Left kidney (tissue), 2 donors: ENCODE results near the gene FANCL. TPM values are rescaled to one million over a fixed set of nuclear protein-coding genes. Genes with fewer than 3 reads are reported as not detected.
"Not testable (repeated sequence)": the region's sequence is repeated elsewhere in the genome, so short reads cannot be mapped to it uniquely, and the experiment has no call there.

Experiments used
- DNase-seq: peaks from one replicate; pipeline ENCODE4 v3.0.0-alpha.2; 2013
- polyA plus RNA-seq: library from polyadenylated mRNA; unstranded; fragments of 120-200 nt; gene quantifications from one replicate; pipeline ENCODE4 v1.2.1, GENCODE V29; 2013; ENCODE audit not compliant: insufficient read length

FANCL gene
- polyA plus RNA-seq, 1 donor, result 68.9 TPM

DNA sequence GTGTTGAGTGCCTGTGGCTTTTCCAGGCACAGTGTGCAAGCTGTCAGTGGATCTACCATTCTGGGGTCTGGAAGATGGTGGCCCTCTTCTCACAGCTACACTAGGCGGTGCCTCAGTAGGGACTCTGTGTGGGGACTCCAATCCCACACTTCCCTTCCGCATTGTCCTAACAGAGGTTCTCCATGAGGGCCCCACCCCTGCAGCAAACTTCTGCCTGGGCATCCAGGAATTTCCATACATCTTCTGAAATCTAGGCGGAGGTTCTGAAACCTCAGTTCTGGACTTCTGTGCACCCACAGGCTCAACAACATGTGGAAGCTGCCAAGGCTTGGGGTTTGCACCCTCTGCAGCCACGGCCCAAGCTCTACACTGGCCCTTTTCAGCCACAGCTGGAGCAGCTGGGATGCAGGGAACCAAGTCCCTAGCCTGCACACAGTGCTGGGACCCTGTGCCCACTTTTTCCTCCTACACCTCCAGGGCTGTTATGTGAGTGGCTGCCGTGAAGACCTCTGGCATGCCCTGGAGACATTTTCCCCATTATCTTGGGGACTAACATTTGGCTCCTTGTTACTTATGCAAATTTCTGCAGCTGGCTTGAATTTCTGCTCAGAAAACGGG lies 30.1 kb downstream of the FANCL start:
- DNase-seq, result not testable (repeated sequence)

GRCh38 chr2:58207189-58207588 lies 33.9 kb downstream of the FANCL start:
- DNase-seq, result no peak

- DNase-seq, result no peak
Observed at GRCh38 chr2:58206785-58207184, 34.3 kb downstream of the FANCL start.

DNA sequence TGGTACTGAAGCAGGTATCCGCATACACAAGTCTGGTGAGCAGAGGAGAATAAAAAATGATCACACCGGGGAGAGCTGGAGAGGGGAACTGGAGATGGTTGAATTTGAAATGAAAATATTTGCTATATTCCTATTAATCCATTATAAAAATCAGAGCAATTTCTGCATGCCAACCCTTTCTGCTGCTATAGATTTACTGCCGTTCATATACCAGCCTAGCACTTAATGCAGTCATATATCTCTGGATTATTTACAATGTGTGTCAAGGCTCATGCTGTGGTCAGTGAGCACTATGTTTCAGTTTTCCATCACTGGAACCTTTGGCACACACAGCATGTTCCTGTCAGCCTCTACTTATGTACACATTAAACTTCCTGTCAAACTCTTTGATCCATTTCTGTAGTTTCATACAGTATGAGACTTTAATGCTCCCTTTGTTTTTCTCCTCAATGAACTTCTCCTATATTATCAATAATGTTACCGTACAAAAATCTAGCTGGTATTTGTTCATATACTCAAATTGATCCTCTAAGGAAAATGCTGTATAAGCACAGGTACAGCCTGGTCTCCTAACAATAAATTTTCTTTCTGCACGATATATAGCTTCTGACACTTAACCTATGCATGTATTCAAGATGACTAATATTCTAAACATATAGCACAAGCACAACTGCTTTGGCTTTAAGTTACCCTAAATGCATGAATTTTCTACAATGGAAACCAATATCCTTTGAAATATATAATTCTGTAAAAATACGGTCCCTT lies 36.7 kb downstream of the FANCL start:
- no peak for DNase-seq

DNA sequence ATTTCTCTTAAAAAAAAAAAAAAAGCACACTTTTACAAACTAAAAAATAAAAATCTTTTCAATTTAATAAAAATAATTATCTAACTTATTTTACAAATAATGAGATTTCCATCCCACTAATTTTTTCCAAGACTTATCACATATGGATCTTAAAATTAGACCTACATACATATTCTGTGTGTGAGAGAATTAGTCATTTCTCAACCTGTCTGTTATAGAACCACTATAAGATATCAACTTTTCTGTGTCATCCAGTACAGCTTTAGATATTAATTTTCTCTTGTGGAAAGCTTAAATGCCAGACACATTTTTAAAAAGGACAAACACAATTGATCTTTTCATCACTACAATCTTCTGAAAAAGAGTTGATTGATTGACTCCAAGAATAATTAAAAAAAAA lies 38.1 kb downstream of the FANCL start:
- DNase-seq, result no peak

DNA sequence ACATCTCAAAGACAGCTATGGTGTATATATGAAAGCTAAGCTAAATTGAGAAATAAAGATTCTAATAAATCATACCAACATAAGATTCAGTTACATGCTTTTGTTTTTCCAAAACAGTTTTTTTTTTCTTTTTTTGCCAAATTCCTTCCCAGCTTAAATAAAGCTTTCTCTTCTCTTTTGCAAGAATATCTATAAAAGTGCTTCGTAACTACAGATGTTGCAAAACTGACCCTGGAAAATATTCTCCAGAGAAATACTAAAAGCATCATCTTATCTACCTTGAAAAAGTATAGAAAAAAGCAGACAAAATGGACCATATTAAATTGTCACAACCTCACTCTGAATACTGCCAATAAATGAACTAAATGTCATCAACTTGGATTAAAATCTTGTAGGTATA lies 38.7 kb downstream of the FANCL start:
- DNase-seq, result no peak

DNA sequence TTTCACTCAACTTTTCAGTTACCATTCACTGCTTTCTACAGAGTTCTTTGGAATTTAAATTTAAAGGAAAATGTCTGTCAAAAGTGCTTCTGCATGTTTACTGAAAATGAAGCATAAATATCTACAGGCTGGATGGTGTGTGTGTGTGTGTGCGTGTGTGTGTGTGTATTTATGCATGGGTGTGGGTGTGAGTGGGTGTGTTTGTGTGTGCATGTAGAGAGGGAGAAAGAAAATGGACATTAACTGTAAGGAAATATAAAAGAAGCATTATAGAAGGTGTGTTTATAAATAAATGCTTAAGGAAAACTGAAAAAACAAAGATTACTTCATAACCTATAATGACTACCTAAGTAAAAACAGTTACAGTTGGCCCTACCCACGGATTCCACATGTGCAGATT lies 43.2 kb downstream of the FANCL start:
- DNase-seq, result no peak

DNA sequence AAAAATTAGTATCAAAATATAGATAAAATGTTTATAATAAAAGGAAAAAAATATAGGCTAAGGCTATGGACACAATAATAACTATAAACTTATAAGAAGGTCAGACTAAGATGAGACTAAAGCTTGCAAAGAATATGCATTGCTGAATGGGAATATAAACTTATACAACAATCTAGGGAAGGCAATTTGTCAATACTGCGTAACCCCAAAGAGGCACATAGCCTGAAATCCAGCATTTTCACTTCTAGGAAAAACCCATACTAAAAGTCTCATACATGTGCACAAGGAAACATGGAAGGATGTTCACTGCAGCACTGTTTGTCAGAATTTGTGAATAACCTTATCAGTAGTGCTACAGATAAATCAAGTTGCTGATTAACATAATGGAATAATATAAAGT lies 45.5 kb downstream of the FANCL start:
- no peak for DNase-seq

DNA sequence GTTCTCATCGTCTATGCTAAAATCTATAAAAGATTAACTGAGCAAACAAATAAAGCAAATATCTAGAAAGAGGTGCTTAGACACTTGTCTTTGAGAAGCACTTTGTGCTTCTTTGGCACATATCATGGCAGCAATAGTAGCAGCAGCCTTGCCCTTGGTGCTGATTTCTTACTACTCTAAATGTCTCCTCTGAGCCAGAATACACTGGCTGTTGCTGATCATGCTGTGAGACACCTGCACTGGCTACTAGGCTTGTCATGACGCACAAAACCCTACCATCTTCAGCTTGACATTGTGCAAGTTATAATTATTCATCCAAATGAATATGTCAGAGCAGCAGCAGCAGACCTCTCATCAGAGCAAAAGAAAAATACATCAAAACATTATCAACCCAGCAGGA lies 46.7 kb downstream of the FANCL start:
- no peak for DNase-seq

DNA sequence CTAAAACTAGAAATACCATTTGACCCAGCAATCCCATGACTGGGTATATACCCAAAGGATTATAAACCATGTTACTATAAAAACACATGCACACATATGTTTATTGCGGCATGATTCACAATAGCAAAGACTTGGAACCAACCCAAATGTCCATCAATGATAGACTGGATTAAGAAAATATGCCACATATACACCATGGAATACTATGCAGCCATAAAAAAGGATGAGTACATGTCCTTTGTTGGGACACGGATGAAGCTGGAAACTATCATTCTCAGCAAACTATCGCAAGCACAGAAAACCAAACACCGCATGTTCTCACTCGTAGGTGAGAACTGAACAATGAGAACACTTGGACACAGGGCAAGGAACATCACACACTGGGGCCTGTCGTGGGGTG lies 54.1 kb downstream of the FANCL start:
- DNase-seq, result not testable (repeated sequence)

GRCh38 chr2:58186501-58186900 lies 54.6 kb downstream of the FANCL start:
- DNase-seq, result no peak

- DNase-seq, result no peak
Observed at GRCh38 chr2:58182527-58182926, 58.6 kb downstream of the FANCL start.

DNA sequence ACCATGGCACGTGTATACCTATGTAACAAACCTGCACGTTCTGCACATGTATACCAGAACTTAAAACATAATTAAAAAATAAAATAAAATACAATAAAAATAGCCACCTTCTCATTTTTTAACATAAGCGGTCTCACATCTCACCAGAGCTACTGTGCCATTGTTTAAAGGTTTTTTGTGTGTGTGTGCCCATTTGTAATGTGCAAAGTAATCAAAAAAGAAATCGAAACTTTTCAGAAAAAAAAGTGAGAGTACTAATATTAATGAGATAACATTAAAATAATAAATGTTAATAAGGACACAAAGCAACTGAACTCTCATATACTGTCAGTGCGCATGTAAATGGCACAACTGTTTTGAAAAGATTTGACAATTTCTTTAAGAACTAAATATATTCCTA lies 60.5 kb downstream of the FANCL start:
- DNase-seq, result no peak

GRCh38 chr2:58180175-58180574 lies 61.0 kb downstream of the FANCL start:
- DNase-seq, result not testable (repeated sequence)

- DNase-seq, result not testable (repeated sequence)
Observed at GRCh38 chr2:58177187-58177586, 63.9 kb downstream of the FANCL start.

DNA sequence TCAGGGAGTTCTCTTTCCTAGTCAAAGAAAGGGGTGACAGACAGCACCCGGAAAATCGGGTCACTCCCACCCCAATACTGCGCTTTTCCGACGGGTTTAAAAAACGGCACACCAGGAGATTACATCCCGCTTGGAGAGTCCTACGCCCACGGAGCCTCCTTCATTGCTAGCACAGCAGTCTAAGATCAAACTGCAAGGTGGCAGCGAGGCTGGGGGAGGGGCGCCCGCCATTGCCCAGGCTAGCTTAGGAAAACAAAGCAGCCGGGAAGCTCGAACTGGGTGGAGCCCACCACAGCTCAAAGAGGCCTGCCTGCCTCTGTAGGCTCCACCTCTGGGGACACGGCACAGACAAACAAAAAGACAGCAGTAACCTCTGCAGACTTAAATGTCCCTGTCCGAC lies 69.3 kb downstream of the FANCL start:
- DNase-seq, result not testable (repeated sequence)

GRCh38 chr2:58170334-58170933 lies 70.7 kb downstream of the FANCL start:
- not testable (repeated sequence) for DNase-seq

DNA sequence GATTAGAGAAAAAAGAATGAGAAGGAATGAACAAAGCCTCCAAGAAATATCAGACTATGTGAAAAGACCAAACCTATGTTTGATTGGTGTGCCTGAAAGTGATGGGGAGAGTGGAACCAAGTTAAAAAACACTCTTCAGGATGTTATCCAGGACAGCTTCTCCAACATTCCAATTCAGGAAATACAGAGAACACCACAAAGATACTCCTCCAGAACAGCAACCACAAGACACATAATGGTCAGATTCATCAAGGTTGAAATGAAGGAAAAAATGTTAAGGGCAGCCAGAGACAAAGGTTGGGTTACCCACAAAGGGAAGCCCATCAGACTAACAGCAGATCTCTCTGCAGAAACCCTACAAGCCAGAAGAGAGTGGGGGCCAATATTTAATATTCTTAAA lies 71.3 kb downstream of the FANCL start:
- not testable (repeated sequence) for DNase-seq

- DNase-seq, result not testable (repeated sequence)
Observed at GRCh38 chr2:58168130-58168529, 73.0 kb downstream of the FANCL start.

DNA sequence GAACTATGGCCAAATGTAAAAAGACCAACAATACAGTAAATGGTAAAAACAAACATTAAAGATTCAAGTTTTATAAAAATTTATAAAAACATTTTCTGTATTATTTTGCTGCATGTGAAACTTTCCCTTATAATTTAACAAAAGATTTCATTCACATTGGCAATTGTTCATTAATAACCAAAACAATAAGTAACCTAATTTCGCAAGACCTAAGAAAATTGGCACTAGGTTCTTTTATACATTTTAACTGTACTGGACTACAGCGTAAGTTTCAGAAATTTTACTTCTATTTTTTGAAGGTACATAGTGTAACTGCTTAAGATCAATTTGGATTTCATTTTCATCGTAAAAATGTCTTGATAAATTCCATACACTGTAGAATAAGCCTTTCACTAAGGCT lies 77.2 kb downstream of the FANCL start:
- no peak for DNase-seq

DNA sequence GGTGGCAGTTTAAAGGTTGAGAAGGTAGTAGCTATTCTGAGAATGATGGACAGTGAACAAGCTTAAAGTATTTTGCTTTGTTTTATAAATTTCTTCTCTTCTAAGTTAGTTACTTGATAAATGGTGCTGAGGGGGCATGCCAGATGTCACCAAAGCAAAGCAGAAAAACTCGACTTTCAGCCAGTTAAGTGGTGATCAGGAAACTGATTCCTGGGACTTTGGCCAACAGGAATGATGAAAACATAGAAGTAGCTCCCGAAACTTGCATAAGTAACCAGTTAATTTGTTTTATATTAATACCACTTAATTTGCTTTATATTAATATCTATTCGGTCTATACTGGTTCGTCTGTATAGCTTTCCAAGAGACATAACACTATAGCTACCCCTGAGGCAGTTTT lies 82.6 kb downstream of the FANCL start:
- no peak for DNase-seq

GRCh38 chr2:58157754-58158153 lies 83.4 kb downstream of the FANCL start:
- no peak for DNase-seq

GRCh38 chr2:58156780-58157179 lies 84.3 kb downstream of the FANCL start:
- no peak for DNase-seq
